KMS-11 (cell line): Measurements from ENCODE around the gene CD37.

Source experiments
- H2AFZ ChIP-seq: fragments of 200-600 bp; sonication (generic); 2 replicates; pipeline ENCODE4 v1.6.1; 2016; ENCODE audit warnings: antibody characterized with exemption, mixed run types, low read depth
- H3K27ac ChIP-seq: fragments of 200-600 bp; sonication (generic); 2 replicates; pipeline ENCODE4 v1.6.1; 2016; ENCODE audit warnings: mild to moderate bottlenecking, mixed run types
- H3K27me3 ChIP-seq: fragments of 200-600 bp; sonication (generic); 2 replicates; pipeline ENCODE4 v1.6.1; 2017; ENCODE audit warnings: mild to moderate bottlenecking, low read depth, mixed run types, moderate library complexity; ENCODE audit not compliant: insufficient read depth
- H3K36me3 ChIP-seq: fragments of 200-600 bp; sonication (generic); 2 replicates; pipeline ENCODE4 v1.6.1; 2017; ENCODE audit warnings: mild to moderate bottlenecking, mixed run types; ENCODE audit not compliant: insufficient read depth
- H3K4me1 ChIP-seq: fragments of 200-600 bp; sonication (generic); 2 replicates; pipeline ENCODE4 v1.6.1; 2016; ENCODE audit warnings: mild to moderate bottlenecking, low read depth, mixed run types; ENCODE audit not compliant: poor library complexity, severe bottlenecking
- H3K4me2 ChIP-seq: fragments of 200-600 bp; sonication (generic); 2 replicates; pipeline ENCODE4 v1.7.0; 2016; ENCODE audit warnings: mild to moderate bottlenecking, mixed run types
- H3K4me3 ChIP-seq: fragments of 200-600 bp; sonication (generic); IDR thresholded peaks from 2 replicates; pipeline ENCODE4 v1.6.1; 2017; ENCODE audit warnings: low read depth, low read length, mixed read lengths; ENCODE audit not compliant: insufficient read depth
- H3K79me2 ChIP-seq: fragments of 200-600 bp; sonication (generic); 2 replicates; pipeline ENCODE4 v1.6.1; 2016; ENCODE audit warnings: low read depth, mixed run types; ENCODE audit not compliant: insufficient read depth
- H3K9ac ChIP-seq: fragments of 200-600 bp; sonication (generic); 2 replicates; pipeline ENCODE4 v1.6.1; 2016; ENCODE audit warnings: mild to moderate bottlenecking, mixed run types
- H4K20me1 ChIP-seq: fragments of 200-600 bp; sonication (generic); 2 replicates; pipeline ENCODE4 v1.6.1; 2016; ENCODE audit warnings: mild to moderate bottlenecking, mixed run types; ENCODE audit not compliant: insufficient read depth
- CTCF ChIP-seq: fragments of 200-600 bp; sonication (generic); conservative IDR thresholded peaks from 2 replicates; pipeline ENCODE4 v1.6.1; 2017; ENCODE audit warnings: low read depth, mild to moderate bottlenecking, antibody characterized with exemption, low read length, moderate library complexity, mixed read lengths

The CD37 gene

GRCh38 chr19:49382639-49383038 is 47.4 kb downstream of the CD37 start:
- Histone ChIP-seq H3K4me1 (no peaks in the 10 kb centered on the region), H3K4me3 (no peak overlapping the region), H3K27me3 (peaks cover 65% of the 10 kb centered on the region), H2AFZ (no peak overlapping the region), H3K4me2 (no peak overlapping the region), H3K9ac (no peak overlapping the region), H3K27ac (no peak overlapping the region), H4K20me1 (no peaks in the 10 kb centered on the region), H3K36me3 (no peaks in the 10 kb centered on the region), H3K79me2 (no peaks in the 10 kb centered on the region)
- no peak for TF ChIP-seq CTCF

DNA sequence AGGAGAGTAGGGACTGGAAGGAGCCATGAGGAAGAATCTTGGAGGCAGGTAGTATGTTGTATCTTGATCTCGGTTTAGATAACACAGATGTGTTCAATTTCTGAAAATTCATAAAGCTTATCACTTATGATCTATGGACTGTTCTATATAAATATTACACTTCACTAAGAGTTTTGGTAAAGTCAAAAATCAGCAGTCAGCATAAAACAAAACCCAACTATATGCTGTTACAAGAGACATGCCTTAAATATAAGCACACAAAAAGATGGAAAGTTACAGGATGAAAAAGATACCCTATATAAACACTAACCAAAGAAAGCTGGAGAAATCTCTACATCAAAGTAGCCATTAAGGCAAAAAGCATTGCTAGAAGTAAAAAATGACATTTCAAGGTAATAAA is 48.4 kb downstream of the CD37 start:
- Histone ChIP-seq H2AFZ (no peak overlapping the region), H3K36me3 (no peaks in the 10 kb centered on the region), H4K20me1 (no peaks in the 10 kb centered on the region), H3K4me3 (no peak overlapping the region), H3K79me2 (no peaks in the 10 kb centered on the region), H3K27me3 (peaks cover 58% of the 10 kb centered on the region), H3K4me1 (no peaks in the 10 kb centered on the region), H3K27ac (no peak overlapping the region), H3K4me2 (no peak overlapping the region), H3K9ac (no peak overlapping the region)
- no peak for TF ChIP-seq CTCF

- Histone ChIP-seq H3K27ac (no peak within 1 kb of the TSS), H3K4me2 (no peak within 1 kb of the TSS), H3K79me2 (no peaks in the 10 kb centered on the region), H3K4me3 (no peak within 1 kb of the TSS), H3K9ac (no peak within 1 kb of the TSS), H3K36me3 (no peaks in the 10 kb centered on the region), H3K27me3 (peaks cover 53% of the 10 kb centered on the region), H2AFZ (no peak within 1 kb of the TSS), H4K20me1 (no peaks in the 10 kb centered on the region), H3K4me1 (peaks cover 3% of the 10 kb centered on the region)
- TF ChIP-seq CTCF, result no peak
Measured at GRCh38 chr19:49387936-49388372, 52.7 kb downstream of the CD37 start, which contains the start of gene KASH5. Gene KASH5 (plus strand): TSS chr19:49388249. CDS start chr19:49390884, 2,635 bp downstream.

GRCh38 chr19:49389406-49389805 is 54.2 kb downstream of the CD37 start:
- Histone ChIP-seq H3K36me3 (no peaks in the 10 kb centered on the region), H3K4me3 (no peak overlapping the region), H3K4me2 (no peak overlapping the region), H3K27ac (no peak overlapping the region), H3K27me3 (peaks cover 58% of the 10 kb centered on the region), H3K79me2 (no peaks in the 10 kb centered on the region), H4K20me1 (no peaks in the 10 kb centered on the region), H3K4me1 (peaks cover 3% of the 10 kb centered on the region), H3K9ac (no peak overlapping the region), H2AFZ (no peak overlapping the region)
- no peak for TF ChIP-seq CTCF
